HG02798 (cell line): Measurements from ENCODE around the gene ADAMTS9.

Experiments
- ATAC-seq: cut with Tn5 transposase; IDR thresholded peaks from one replicate; pipeline ENCODE4 v1.9.1; 2021; ENCODE audit warnings: mild to moderate bottlenecking; ENCODE audit not compliant: unreplicated experiment, poor library complexity

The ADAMTS9 gene

DNA sequence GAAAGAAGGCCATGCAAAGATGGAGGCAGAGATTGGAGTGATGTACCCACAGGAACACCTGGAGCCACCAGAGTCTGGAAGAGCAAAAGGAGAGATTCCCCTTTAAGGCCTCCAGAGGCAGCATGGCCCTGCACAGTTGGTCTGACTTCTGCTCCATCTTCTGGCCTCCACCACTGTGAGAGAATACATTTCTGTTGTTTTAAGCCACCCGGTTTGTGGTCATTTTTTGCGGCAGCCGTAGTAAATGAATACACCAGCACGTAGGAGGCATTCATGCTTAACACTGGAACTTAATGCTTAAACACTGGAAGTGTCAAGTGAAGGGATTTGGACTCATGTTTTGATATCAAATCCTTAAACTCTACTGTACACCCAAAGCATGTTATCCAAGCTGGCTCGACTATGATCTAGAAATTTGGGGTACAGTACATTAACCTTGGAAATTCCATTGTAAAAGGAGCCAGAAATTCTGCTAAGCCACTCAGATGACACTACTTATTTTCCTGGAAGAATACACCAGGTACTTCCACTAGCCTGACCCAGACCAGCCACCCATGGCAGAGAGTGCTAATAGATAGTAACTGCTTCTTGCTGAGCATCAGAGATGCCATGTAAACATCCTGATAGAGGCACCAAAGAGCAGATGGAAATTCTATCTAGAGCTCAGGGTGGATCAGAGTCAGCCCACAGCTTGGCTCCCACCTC is 190.9 kb downstream of the ADAMTS9 start:
- no peak for ATAC-seq

DNA sequence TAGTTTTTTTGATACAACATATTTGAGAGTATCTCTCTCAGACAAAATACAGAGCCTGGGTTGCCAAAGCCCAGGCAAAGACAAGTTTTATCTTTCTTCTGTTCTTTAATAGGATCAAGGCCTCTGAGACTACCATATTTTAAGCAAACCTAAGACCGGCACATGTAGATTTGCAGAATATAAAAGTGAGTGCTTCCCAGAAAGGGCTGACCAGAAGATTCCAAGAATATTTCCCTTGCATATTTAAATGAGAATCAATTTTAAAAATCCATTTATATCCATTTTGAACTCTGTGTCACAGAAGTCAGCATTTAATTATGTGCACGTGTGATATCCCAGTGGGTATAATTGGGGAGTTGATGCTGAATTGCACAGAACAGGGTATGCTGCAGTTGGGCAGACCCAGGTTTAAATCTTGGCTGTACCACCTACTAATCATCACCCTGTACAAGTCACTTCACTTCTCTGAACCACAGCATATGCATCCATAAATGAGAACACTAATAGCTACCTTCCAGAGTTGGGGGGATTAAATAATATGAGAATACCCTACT is 191.9 kb downstream of the ADAMTS9 start:
- no peak for ATAC-seq

DNA sequence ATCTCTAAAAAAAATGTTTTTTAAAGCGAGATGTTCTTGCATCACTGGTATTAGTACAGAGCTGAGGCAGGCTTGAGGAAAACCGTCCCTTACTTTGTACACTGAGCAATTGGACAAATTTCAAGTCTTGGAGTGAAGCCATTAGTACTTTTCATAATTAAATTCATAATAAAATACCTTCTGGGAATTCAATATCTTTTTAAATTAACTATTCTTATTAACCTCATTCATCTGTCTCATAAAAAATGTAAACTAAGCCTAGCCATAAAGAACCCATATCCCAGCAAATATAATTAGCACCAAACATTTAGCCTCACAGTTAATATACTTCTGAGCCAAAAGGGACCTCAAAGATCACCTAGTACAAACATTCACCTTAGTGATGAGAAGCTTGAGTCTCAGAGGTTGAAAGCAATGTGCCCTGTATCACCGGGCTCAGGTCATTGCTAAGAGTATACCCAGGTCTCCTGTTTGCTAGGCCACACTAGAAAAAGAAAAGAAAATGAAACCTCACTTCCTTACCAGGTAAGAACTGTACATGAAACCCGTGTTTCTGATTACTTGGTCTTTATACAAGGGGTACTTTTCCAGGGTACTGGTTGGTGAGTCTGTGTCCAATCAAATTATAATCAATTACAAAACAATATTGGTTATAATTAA is 192.5 kb downstream of the ADAMTS9 start:
- no peak for ATAC-seq

DNA sequence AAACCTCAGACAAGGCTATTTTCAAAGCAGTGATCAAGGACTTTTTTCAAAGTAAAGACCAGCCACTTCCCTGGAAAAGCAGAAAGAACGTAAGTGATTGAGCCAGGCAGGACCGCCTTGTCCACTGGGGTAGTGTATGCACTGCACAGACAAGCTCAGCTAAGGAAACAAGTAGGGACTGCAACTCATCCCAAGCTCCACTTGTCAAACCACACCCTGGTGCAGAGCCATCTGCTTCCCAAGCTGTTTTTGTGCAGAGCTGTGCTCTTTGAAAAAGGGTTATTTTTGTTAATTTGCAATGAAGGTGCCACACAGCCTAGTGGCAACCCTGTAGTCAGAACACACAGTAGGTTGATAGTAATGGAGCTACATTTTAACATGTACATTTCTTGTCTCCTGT is 193.3 kb downstream of the ADAMTS9 start:
- no peak for ATAC-seq

DNA sequence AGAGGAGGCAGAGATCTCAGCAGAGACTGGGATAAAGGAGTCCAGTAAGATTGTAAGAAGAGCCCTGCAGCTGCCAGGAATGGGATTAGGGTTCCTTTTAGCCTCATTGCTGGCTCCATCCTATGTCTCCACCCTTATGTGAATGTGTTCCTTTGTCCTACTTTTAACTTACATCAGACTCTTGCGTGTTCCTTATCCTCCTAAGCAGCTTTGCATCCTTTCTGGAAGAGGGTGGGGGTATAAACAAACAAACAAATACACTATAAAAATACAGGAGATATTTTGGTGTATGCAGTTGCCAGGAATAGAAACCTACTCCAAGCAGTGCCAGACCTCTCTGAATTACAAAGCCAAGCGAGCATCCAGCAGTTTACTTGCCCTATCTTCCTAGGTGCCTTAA is 194.7 kb downstream of the ADAMTS9 start:
- no peak for ATAC-seq

DNA sequence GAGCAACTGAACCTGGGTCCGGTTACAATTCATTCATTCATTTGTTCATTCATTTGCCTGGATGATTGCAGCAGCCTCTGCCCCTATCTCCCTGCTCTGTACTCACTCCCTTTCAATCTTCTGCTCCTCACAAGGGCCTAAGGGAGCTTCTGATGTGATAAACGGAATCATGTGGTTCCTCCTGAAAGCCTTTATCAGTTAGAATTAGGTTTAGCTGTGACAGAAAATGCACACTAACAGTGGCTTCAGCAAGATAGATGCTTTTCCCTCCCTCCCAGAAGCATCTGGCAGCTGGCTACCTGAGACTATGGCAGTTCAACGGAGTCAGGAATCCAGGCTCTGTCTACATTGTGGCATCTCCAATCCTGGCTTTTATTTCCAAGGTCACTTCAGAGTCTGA is 196.0 kb downstream of the ADAMTS9 start:
- ATAC-seq: no peak

DNA sequence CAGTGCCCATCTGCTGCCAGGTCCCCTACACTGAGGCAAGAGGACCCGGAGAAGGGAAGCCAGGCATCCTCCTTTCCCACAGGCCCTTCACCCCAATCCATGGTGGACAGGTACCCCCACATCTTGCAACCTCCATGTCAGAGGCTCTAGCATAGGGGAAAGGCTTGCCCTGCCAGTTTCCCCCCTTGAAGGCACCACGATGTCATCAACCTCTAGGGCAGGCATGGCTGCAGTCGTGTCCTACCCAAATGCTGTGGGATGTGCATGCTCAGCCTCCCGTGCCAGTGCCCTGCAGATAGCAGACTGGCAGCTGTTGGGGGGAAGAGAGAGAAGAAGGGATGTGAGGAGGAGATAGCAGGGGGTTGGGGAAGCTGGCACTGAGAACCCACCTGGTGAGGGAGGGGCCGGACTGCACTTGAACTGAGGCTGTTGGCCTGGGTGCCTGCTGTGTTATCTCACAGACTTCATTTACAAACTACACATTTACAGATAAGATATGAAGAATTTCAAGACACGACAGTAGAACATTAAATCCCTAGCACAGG is 197.5 kb downstream of the ADAMTS9 start:
- ATAC-seq: no peak

DNA sequence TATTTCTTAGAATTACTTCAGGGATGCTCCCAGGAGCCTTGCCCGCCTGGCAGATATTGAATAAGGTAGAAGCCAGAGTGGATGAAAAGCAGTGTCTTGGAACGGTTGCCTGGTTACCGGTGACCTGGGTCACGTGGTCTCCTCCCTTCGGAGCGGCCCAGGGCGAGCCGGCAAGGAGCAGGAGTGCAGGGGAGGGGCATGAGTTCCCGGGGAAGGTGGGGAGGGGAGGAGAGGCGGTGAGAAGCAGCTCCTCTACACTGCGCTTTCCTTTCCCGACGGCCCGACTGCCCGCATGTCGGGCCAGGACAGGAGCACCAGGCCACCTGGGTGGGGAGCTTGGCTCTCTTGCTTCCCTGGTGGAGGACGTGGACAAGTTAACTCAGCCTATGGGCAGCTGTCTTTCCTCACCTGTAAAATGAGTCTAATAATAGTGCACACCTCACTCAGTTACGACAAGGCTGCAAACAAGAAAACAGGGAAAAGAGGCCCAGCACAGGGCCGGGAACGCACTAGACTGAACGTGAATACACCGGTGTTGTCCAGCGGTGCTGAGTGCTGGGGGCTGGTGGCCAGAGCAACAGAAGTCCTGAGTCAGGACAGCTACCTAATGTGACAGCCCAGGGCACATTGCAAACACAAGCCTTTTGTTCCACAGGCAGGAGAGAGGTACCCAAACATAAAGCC is 198.3 kb downstream of the ADAMTS9 start:
- no peak for ATAC-seq

DNA sequence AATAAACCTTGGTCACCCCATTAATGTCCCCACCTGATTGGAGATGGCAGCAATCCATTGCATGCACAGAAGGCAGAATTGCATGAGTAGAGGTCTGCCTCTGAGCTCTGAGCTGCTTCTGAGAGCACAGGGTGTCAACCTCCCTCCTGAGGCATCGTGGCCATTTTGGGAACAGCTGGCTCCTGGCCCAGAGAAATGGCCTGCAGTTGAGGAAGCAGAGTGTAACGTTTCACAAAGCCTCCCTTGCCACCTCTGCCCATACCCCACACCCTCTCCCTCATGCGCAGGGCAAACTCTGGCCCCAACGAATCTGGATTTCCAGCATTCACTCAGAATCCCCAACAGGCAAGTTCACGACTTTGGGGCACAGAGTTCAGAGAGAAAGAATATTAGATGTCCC is 198.9 kb downstream of the ADAMTS9 start:
- ATAC-seq: no peak

DNA sequence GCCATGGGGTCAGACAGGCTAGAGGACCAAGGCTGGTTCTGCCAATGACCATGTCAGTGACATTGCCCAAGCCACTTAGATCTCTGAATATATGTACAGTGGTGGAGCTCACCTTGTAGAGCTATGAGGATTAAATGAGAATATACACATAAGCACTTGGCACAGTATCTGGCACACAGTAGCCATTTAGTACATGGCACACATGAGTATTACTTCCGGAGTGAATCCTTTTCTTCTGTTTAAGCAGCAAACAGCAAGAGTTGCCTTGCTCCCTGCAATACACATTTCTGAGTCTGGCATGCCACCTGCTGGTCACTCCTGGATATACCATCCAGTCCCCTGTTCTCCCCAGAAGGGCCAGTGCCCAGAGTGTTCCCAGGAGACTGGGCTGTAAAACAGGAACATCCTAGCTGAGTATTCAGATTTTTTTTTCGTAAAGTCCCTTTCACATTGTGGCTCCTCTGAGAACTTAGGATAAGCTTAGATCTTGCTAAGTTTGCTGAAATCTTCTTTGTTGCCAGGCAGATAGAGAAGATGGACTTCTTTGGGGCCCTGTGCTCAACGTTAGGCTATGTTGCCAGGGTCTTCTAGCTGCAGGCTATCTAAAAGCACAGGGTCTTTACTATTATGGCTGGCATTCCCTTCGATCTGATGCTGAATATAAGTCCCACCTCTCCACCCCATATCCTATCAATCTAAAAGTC is 203.4 kb downstream of the ADAMTS9 start:
- ATAC-seq: peak; percentile 98

DNA sequence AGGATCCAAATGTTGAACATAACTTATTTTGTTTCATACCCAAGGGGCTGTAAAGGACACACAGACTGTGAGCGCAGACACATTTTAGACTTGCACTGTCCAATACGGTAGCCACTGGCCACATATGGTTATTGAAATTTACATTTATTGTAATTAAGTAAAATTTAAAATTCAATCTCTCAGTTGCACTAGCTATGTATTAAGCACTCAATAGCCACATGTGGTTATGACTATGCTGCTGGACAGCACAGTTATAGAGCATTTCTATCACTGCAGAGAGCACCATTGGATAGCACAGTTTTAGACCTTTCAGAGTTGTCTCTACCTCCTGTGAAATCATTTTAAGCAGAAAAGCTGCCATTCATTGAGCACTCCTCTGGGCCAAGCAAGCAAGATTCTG is 204.3 kb downstream of the ADAMTS9 start:
- ATAC-seq: no peak

DNA sequence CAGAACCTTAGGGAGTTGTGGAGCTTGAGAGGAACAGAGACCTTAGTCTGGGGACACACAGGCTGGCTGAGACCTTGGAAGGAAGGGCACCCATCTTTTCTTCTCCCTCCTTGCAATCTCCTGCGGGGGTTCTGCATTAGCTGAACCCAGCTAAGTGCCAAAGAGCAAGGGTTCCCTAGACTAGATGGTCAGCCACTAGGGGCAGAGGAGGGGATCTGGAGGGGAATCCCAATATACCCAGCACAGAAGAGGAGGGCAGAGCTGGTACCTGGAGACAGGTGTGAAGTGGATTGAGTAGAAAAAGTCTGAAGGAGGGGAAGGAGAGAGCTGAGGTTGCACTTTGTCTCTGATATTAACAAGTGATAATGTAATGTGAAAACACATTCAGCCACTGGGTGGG is 212.8 kb downstream of the ADAMTS9 start:
- no peak for ATAC-seq

DNA sequence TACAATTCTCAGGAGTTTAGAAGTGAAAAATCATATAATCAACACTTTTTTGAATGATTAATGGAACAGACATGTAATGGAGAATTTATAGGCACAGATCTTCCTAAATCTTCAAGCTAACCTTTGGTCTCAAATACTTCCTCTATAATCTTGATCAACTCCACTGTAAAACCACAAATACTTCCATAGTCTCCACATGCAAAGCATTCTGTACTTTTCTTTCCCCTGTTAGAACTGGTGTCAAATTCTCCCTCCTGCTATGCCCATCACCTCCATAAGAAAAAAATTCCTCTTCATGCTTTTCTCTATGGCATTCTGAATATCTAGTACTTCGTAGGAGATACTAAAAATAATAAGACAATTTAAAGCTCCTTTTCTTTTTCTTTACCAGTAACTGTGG is 214.3 kb downstream of the ADAMTS9 start:
- no peak for ATAC-seq

DNA sequence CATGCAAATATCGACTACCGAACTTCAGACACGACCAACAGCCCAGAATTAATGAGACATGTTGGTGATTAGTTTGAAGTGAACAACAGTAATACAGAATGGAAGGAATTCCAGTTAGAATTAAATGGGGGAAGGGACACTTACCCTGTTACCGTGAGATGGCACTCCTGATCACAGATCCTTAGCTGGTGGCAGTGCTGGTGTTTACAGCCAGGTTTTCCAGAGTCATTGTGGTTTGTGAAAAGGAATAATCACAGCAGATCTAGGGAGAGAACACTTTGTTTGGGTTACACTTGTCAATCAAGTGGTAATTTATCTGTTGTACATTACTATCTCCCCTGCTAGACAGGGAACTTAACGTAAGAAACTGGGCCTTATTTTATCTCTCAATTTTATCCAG is 217.4 kb downstream of the ADAMTS9 start:
- ATAC-seq: no peak

DNA sequence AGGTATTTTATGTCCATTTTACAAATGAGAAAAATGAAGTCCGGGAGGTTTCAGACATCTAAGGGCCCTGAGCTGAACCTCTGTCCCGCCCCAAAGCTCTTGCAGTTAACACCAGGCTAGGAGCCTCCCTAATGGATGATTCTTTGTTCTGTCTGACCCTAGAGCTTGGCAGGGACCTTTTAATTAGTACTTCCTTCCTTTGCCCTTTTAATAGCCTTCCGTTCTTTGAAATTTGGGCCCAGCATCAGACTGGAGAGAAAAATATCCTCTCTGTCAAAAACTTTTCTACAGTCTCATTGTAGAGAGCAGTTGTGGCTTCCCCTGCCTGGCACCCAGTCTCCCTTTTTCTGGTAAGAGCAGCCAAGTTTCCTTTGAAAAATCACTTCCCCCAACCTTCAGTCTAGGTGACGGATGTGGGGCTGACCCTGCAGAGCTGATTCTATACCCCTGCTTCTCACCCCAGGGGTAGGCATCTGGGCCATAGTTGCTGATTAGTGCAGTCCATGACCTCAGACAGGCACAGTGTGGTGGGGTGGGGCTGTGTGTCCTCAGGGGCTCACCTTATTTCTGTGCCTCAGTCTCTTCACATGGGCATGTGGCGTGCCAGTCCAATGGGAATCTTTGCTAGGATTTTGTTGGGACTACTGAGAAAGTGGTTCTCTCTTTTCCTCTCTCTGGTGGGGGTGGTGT is 220.4 kb downstream of the ADAMTS9 start:
- ATAC-seq: no peak
